NCI-H128 (cell line): Measurements from ENCODE around the gene THEM4.

Experiments used
- DNase-seq: peaks from one replicate; lab custom pipeline; 2025; ENCODE audit not compliant: unreplicated experiment; lab: John Stamatoyannopoulos, UW

THEM4 gene

DNA sequence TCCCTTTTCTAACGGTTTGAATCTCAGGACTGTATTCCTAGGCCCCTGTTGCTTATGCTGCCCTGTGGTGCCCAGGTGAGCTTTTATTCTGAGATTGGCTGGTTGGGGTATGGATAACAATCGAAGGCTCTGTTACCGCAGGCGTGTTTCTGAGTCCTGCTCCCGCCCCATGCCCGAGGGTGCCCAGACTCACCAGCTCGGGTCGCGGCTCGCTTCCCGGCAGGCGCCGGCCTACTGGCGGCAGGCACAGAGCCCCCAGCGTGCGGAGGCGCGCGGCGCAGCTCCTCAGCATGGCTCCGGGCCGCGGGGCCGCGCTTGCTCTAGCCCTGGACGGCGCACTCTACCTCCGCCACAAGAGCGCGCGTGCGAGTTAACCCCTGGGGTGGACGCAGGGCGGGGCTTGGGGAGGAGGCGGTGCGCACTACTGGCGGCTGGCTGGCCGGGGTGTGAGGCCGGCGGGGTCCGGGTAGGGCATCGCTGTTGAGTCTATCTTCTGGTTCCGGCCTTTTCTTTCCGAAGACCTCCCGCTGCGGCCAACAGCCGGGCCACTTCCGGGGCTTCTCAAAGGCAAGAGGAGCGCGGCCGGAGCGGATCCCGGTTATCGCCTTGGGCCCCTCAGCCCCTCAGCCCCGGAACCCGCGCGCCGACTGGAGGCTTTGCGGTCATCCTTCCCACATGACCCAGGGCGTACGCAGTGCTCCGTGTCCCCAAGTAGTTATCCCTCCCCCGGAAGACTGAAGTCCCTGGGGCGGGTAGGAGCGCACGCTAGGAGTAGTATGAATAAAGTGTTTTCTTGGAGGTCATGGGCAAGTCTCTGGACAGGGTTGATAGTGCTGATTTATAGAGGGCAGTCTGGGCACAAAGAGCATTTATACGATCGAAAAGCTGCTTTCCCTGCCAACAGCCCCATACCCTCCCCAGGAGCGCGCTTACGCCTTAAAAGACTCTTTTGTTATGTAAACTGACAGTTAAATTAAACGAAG lies at the start of gene THEM4:
Gene THEM4, minus strand, starts transcription at position 345 of the 983 bp plus-strand sequence. Its CDS starts 53 bp downstream, at position 292.
- DNase-seq, result peak; percentile 47

DNA sequence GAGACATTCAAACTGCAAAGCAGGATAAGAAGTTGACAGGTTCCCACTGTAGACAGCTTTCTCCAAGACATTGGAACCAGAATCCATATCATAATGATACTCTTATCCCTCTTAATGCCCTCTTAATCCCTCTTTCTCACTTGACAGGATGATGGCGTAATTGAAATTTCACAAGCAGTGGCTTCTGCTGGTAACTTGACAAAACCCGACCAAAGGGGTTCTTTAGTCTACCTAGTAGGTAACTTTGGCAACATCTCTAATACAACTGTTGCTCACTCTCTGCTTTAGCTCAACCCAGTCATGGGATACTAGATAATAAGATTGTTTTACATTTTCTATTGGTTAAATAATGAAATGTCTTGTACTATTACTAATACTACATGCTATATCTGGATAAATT lies 49.6 kb upstream of the THEM4 start:
- no peak for DNase-seq

DNA sequence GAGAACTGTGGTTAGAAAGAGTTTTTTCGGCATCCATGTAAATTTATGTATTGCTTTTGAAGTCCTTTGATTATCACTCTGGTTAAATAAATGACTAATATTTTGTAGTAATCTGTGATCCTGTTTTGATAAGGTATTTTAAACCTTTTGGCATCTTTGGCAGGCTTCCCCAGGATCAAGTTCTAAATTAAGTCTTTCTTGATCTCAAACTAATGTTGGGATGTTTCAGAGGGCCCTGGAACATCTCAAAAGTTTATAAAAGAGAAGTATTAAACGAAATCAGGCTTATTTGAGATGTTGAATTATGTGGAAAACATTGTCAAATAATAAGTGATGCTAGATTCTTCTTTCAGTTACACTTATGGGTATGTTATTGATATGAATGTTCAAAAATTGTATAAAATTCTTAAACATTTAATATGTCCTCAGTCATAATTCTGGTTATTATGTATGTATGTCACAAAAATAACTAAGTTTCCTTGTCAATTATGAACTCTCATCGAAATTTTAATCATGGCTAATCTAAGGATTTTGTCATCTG lies 47.7 kb upstream of the THEM4 start:
- DNase-seq, result no peak

DNA sequence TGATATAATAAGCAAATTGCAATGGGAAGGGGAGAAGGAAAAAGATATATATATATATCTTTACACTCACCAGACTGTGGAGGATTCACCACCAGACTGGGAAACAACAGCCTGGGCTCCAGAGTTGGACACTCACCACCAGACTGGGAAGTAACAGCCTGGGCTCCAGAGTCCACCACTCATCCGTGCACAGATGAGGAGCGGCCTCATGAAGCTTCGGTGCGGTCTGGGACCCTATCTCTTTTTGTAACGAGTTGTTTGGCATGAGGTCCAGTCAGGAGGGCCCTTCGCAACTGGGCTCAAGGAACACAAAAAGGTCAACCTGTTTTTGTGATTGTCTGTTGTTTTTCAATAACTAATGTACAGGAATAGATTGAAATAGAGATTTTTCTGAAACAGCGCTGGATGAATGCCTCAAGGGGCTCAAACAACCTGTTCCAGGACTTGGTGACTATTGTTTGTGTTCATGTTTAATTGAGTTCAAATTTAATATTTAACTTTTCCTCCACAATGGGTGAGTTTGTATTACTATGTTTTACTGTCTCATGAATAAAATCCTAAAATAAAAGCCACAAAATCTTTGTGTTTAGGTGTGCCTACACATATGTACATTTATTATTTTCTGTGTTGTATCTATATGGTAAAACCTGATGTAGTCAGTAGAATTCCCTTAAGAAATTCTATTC lies 44.2 kb upstream of the THEM4 start:
- no peak for DNase-seq

DNA sequence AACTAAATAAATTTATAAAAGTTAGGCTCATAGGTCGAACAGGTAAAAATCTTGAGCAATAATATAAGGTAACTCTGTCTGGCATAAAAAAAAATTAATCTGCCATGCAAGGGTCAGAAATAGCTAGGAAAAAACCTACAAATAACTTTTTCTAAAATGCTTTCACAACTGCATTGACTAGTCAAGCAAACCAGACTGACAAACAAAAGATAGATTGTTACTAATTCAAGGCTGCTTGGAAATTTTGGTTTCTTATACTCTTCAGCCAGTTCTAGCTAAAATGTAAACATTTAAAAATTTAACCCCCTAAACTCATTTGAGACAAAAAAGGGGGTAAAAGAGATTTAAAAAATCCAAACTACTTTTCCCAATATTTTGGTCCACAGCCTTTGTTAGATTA lies 43.5 kb upstream of the THEM4 start:
- DNase-seq, result no peak

DNA sequence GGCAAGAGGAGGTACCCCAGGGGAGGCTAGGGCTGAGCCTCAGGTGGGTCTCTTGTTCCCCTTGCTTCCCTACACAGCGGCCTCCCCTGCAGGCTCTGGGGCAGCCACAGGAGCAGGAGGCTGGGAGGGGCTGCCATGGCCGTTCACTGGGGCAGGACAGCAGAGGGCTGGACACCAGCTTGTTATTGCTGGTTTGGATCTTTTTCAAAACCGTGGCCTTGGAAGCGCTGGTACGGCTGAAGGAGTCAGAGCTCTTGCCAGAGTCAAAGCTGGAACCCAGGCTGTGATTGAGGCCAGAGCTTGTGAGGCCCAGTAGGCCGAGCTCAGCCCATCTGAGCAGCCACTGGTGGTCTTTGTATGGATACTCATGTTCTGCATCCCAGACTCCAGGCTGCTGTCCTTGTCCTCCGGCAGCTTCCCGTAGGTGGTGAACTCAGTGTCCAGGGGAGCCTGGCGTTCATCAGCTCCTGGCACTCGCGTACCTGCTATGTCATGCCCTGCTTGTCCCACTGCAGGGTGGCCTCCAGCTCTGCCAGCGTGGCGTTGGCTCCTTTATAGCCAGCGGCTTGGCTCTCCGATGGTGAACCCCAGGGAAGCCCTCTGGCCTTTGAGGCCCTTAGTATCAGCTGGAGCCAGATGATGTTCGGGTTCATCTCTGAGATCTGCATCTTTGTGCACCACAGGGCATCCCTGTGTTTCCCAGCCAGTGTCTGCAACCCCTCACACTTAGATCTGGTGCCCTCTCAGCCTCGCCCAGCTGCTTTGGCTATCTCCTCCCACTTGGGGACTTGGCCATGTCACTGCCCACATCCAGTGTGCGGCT lies 40.3 kb upstream of the THEM4 start:
- no peak for DNase-seq

DNA sequence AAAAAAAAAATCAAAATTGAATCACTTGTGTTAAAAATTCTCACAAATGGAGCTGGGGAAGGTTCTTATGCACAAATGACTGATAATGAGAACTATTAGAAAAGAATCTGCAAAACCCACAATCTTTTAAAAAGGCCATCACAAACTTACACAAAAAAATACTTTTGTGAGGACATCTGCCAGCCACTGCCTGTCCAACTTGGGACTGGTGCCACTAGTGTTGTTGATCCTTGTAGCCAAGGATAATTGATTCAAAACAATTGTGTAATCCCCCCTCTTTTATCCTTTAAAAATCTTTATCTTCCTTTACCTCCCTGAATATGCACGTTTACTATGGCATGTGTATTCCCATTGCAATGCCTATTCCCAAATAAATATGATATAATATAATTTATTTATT lies 39.2 kb upstream of the THEM4 start:
- DNase-seq, result no peak

DNA sequence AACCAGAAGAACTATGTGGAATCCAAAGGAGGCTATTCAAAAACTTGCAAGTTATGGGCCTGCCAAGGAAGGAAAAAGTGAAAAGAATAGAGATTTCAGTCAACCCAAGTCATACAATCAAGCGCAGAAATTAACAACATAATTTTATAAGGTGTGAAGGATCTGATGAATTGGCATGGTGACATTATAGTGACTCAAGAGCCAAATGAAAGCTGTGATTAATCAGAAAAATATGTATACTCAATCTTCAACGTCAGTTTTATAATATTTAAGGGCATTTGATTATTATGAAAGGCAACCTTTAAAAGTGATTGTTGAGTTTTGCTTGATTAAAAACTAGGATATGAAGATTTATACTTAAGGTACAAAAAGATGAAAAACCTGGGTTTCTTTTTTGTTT lies 37.8 kb upstream of the THEM4 start:
- DNase-seq, result no peak

DNA sequence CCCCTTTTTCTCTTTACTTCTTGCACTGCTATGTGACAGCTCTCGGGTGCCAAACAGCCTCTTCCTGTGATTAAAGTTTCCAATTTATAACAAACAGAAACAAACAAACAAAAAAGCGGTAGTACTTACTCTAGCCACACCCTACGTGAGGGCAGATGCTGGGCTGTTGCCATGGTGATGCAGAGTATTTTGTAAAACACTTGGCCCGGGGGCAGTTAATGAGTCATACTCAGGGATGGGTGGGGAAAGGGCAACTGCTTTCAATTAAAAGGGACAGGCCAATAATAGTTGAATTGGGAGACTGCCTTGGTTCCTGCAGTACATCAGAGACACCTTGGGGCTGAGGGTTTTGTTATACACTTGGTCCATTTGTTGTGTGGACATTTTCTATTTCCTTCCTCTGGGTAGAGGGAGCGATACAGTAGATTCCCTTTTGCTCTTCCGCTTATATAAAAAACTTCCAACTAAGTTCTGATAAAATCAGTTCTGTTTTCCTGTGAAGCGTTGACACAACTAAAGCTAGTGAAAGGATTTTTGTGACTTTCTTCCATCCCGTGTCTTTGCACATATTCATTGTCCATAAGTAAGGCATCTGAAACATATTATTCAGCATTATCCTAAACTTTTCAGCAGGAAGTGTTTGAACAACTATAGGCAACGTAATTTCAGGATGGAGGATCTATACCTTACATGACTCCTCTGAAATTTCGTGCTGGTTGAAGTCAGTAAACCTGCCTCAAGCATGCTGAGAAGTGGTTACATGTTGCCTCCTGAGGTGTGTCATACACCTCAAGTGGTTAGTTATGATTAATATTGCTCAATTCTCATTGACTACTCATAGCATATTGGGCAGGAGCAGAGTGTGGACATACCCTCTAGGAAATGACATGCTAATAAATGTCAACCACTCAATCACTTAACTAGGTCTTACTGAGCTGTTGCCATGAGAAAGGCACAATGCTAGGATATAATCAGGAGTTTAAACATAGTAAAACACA lies 36.7 kb upstream of the THEM4 start:
- no peak for DNase-seq

DNA sequence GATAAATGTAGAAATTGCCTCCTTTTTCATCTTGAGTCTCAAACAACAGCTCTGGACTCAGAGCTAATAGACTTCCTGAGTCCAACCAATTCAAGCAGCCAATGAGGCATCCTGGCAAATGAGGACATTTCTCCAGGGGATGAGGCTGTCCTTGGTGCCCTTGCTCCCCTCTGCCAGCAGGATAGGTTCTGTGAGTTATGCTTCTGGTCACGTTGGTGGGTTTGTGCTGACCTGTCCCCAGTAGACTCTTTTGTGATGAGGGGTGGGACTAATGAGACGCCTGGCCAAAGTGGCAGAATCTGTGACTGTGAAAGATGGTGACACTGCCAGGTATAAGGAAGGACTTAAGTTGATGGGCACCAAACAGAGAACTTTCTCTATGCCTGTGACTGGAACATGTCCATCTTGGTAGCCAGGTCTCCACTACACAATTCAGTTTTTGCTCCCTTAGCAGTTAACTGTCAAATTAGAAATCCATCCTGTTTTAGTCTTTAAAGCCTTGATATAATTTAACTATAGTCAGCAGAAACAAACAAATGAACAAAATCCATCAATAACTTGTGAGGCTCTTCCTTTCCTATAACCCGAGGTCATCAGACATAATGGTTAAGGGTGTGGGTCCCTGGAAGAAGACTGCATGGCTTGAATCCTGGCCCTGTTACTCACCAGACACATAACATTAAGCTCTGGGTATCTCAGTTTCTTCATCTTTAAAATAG lies 35.7 kb upstream of the THEM4 start:
- no peak for DNase-seq

DNA sequence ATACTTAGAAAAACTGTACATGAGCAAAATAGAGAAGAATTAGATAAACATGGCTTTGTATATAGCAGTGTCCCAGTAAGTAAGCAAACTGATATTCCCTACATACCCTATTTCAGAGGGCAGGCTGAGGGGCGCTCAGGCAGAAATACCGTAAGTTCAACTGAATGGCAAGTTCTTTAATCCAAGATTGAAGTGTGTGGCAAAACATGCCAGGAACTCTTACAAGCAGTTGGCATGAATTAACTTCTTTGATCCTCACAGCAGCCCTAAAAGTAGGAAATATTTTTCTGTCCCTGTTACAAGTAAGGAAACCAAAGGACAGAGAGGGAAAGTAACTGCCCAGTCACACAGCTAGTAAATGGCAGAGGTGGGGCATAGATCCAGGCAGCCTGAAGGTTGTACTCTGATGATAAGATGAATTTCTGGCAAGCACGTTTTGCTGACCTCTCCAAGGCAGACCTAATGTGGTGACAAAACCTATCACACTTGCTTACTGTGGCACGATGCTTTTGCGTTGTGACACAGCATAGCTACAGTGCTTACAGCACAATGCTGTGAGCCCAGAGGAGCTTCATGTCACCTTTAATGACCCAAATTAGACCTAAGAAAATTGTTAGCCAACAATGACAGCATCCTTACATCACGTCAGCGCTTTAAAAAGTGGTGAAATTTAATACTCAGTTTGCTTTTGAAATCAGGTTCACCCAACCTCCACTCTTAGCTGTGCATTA lies 35.0 kb upstream of the THEM4 start:
- no peak for DNase-seq

DNA sequence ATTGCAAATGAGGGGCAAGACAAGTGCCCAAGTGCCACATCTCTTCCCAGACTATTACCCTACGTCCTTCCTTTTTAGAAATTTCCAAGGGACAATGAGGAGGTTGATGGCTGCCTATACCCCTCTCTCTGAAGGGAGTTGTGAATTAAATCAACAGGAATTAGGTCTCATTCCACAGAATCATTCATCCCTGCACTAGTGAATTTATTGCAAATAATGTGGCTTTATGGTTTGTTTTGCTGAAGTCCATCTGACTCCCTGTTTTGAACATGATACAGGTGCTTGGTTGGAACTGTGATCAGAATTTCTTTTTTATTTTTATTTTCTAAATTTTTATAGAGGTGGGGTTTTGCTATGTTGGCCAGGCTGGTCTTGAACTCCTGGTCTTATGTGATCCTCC lies 34.3 kb upstream of the THEM4 start:
- no peak for DNase-seq

DNA sequence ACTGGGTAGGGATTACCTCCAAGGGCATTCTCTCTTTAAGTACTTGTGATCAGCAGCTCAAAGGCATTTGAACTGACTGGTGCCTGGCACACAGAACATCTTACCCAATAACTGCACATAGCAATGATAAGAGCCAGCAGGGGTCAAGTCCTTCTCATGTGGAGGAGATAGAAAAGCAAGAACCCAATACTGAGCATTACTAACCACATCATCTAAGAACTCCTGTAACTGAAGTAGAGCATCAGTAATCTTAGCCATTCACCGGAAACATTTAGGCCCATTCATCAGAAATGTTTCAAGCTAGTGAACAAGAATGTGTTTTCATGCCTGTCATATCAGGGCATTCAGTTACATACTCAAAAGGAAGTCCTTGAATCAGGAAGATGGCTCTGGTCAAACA lies 33.6 kb upstream of the THEM4 start:
- DNase-seq, result no peak

DNA sequence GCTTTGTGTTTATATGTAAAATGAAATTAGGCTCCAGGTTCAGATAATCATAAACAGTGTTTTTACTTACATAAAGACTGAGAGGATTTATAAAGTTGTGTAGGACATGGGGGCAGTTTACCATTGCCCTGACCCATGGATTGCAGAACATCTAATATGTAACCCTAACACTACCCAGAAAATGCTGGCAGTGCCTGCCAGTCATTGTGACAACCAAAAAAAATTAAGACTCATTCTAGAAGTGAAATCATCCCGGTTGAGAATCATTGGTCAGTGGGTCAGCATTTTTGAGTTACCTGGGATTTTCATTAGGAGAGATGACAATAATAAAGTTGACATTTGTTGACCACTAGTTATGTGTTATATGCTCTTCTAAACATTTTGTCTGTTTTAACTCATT lies 31.2 kb upstream of the THEM4 start:
- no peak for DNase-seq

DNA sequence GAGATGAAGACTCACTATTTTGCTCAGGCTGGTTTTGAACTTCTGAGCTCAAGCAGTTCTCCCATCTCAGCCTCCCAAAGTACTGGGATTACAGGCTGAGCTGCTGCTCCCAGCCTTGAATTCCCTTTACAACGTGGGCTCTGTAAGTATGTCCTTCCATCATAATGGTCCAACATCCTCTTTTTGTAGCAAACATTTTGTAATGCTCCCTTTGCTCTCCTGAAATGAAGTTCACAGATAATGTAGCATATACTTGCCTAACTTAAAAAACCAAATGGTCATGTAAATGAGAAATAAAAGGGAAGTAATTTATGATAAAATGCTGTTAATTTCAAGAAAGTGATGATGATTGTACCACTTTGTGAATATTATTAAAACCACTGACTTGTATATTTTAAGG lies 30.5 kb upstream of the THEM4 start:
- no peak for DNase-seq

DNA sequence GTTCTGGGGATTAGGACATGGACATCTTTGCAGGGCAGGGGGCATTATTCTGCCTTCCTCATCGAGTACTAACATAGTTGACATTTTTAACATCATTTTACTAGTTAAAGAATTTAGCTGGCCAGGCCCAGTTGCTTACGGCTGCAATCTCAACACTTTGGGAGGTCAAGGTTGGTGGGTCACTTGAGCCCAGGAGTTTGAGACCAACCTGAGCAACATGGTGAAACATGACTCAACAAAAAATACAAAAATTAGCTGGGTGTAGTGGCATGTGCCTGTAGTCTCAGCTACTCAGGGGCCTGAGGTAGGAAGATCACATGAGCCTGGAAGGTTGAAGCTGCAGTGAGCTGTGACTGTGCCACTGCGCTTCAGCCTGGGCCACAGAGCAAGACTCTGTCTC lies 29.8 kb upstream of the THEM4 start:
- no peak for DNase-seq

DNA sequence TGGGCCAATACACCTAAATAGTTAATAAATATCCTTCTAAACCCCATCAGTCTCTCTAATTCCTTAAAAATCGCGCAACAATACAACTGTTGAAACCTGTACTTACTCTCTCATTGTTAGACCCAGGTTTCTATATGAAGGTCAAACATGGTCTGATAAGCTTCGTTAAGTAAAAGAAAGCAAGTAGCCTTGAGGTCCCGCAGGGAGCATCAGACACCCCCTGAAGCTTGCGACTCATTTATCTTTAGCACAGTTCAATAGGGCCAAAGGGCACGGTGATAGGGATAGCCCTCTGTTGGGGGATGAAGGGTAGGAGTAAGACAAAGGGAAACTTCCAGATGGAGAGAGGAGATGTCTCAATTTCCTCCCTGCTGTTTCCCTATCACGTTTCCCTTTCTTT lies 27.3 kb upstream of the THEM4 start:
- no peak for DNase-seq

DNA sequence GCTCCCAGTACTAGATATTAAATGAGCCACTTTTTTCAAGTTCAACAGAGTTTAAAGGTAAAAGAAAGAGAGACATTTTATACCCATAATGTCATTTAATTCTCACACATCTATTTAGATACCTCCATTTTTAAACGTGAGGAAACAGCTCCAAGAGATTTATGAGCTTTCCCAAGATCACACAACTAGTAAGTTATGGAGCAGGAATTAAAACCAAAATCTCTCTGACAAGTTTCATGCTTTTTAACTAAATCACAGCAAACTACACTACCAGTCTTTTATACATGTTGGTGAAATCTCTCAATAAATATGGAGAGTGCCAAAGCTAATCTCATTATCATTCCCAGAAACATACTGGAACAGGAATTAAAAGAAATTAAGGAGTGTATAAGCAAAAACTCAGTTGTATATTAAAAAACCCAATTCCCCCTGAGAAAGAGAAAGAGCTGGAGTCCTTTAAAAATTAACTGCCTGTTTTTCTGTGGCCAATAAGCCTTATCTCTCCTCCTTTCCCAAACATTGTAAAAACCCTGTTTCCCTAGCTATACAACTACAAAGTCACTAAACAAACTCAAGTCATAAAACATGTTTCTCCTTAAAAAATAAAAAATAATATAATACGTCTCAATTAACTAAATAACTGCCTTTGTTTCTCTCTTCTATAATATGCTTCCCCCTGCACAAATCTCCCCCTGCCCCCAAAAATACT lies 26.7 kb upstream of the THEM4 start:
- no peak for DNase-seq
